GM12801 (cell line): ENCODE results near the gene ZNF512B.

ENCODE experiments used
- TF ChIP-seq, protein P1 (sequence below): IDR thresholded peaks from one replicate; pipeline ENCODE4 v1.5.1; 2011; ENCODE audit warnings: control low read depth; ENCODE audit not compliant: insufficient read length; ENCODE audit errors: extremely low read depth

ZNF512B gene

GRCh38 chr20:64005394-64005793 lies 35.7 kb upstream of the ZNF512B start:
- TF ChIP-seq, protein P1, sequence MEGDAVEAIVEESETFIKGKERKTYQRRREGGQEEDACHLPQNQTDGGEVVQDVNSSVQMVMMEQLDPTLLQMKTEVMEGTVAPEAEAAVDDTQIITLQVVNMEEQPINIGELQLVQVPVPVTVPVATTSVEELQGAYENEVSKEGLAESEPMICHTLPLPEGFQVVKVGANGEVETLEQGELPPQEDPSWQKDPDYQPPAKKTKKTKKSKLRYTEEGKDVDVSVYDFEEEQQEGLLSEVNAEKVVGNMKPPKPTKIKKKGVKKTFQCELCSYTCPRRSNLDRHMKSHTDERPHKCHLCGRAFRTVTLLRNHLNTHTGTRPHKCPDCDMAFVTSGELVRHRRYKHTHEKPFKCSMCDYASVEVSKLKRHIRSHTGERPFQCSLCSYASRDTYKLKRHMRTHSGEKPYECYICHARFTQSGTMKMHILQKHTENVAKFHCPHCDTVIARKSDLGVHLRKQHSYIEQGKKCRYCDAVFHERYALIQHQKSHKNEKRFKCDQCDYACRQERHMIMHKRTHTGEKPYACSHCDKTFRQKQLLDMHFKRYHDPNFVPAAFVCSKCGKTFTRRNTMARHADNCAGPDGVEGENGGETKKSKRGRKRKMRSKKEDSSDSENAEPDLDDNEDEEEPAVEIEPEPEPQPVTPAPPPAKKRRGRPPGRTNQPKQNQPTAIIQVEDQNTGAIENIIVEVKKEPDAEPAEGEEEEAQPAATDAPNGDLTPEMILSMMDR = no peak

DNA sequence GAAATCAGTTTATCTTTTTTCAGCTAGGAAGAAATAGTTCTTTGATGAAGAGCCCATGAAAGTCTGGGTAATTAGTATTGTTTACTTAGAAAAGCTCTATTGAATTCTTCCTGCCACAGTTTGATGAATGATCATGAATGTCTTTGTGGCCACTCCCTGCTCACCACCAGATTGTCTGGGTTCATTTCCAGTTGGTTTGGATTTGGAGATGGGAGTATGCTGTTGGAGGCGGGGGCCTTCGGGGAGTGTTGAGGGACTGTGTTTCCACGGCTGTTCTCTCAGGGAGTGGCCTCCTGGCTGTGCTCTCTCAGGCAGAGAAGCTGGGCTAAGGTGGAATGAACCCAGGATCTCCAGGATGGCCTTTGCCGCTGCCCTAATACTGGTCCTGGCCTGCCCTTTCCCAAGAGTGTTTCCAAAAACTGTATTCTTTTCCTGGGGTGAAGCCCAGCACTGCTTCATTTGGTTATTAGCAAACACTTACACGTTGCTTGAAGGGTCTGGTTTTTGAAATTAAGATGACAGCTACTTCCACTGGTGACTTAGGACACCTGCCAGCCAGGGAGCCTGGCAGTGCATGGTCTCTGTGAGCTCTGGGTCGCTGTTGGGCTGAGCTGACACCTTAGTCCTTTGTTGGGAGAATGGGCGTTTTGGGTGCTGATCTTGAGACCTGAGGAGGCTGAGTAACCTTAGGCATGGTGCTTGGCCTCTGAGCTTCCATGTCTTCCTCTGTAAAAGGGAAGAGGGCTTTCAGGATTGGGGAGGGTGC lies 34.4 kb upstream of the ZNF512B start:
- TF ChIP-seq, protein P1 = no peak

DNA sequence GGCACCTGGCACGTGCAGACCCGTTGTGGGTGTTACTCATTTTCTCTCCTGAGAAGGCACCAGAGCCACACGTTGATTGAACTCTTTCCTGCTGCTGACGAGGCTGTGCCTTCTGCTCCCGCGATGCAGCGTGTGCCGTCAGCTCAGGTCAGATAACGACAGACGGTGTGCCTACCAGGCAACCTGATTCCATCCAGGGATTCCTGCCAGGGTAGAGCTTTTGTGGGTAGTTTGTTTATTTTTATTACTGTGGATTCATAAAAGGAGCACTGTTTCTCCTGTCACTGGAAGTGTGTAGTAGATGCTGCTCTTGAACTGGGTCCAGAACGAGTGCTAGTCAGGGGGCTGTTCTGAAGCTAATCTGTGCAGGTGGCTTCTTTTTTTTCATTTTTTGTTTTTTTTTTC lies 31.9 kb upstream of the ZNF512B start:
- TF ChIP-seq, protein P1 = no peak

GRCh38 chr20:64000906-64001305 lies 31.2 kb upstream of the ZNF512B start:
- TF ChIP-seq, protein P1 = no peak

- TF ChIP-seq, protein P1 = no peak
Observed at GRCh38 chr20:63982937-63983336, 13.2 kb upstream of the ZNF512B start.

- TF ChIP-seq, protein P1 = no peak
Observed at GRCh38 chr20:63980806-63981728, 11.3 kb upstream of the ZNF512B start, which contains the start of gene PRPF6. PRPF6 (plus strand) TSS chr20:63981132; CDS start chr20:63981246, 114 bp downstream.

DNA sequence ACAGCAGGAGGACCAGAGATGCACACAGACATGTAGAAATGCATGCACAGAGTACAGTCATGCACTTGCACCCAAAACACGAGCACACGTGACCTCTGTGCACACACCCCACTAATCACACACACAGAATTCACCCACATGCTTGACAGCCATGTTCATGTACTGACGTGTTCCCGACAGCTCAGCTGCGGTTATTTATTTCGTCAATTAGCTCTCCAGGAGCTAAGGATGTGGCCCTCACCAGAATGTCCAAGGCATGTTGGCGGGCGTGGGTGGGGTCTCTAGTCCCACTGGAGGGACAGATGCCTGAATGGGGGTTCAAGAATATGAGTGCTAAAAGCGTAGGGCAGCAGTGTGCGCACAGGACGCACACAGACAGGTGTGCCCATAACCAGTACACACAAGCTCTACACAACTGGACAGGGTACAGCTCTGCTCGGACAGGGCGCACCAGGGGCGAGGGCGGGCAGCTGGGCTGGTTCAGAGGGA lies 10.6 kb upstream of the ZNF512B start:
- TF ChIP-seq, protein P1 = no peak
